Smooth muscle cell (in vitro differentiated cells): Measurements from ENCODE around the gene UQCC2. TPM values are rescaled to one million over a fixed set of nuclear protein-coding genes. Genes with fewer than 3 reads are reported as not detected.

ENCODE experiments used
- DNase-seq: peaks from one replicate; lab custom pipeline; 2025; ENCODE audit not compliant: unreplicated experiment; lab: John Stamatoyannopoulos, UW
- H2AFZ ChIP-seq: fragments of 200-600 bp; sonication (generic); 2 replicates; pipeline ENCODE4 v1.6.0; 2016; ENCODE audit warnings: antibody characterized with exemption, low read depth, mild to moderate bottlenecking
- H3F3A ChIP-seq: fragments of 200-600 bp; sonication (generic); 2 replicates; pipeline ENCODE4 v1.6.0; 2017; ENCODE audit warnings: antibody characterized with exemption, low read depth
- H3K27ac ChIP-seq: fragments of 200-600 bp; sonication (generic); 2 replicates; pipeline ENCODE4 v1.5.1; 2016; ENCODE audit warnings: low read depth, mild to moderate bottlenecking
- H3K27me3 ChIP-seq: fragments of 200-600 bp; sonication (generic); 2 replicates; pipeline ENCODE4 v1.6.1; 2016; ENCODE audit warnings: low read depth, mild to moderate bottlenecking
- H3K36me3 ChIP-seq: fragments of 200-600 bp; sonication (generic); 2 replicates; pipeline ENCODE4 v1.5.1; 2016; ENCODE audit warnings: low read depth
- H3K4me1 ChIP-seq: fragments of 200-600 bp; sonication (generic); 2 replicates; pipeline ENCODE4 v1.5.1; 2016; ENCODE audit warnings: low read depth
- H3K4me2 ChIP-seq: fragments of 200-600 bp; sonication (generic); 2 replicates; pipeline ENCODE4 v1.6.0; 2016; ENCODE audit warnings: mild to moderate bottlenecking
- H3K4me3 ChIP-seq: fragments of 200-600 bp; sonication (generic); 2 replicates; pipeline ENCODE4 v1.5.1; 2016; ENCODE audit warnings: mild to moderate bottlenecking
- H3K79me2 ChIP-seq: fragments of 200-600 bp; sonication (generic); 2 replicates; pipeline ENCODE4 v1.6.0; 2016; ENCODE audit warnings: low read depth, mild to moderate bottlenecking
- H3K9ac ChIP-seq: fragments of 200-600 bp; sonication (generic); 2 replicates; pipeline ENCODE4 v1.6.0; 2016; ENCODE audit warnings: low read depth
- H3K9me3 ChIP-seq: fragments of 200-600 bp; sonication (generic); replicated peaks from 2 replicates; pipeline ENCODE4 v1.5.1; 2016; ENCODE audit warnings: low read depth
- H4K20me1 ChIP-seq: fragments of 200-600 bp; sonication (generic); 2 replicates; pipeline ENCODE4 v1.6.0; 2016; ENCODE audit warnings: low read depth
- CTCF ChIP-seq: fragments of 200-600 bp; sonication (generic); IDR thresholded peaks from 2 replicates; pipeline ENCODE4 v1.5.1; 2017; ENCODE audit warnings: borderline replicate concordance, mild to moderate bottlenecking, antibody characterized with exemption; ENCODE audit not compliant: insufficient read depth, poor library complexity, severe bottlenecking
- WGBS: methylation state at CpG from one replicate; pipeline ENCODE4 v1.1.7; 2016; ENCODE audit warnings: low lambda C conversion rate; 5-methylcytosine and 5-hydroxymethylcytosine counted together
- polyA plus RNA-seq: library from polyadenylated mRNA; unstranded; fragments of >200 nt; fragmentation: Nextera tagmentation; extraction: Ambion mirVana; gene quantifications from 2 replicates; pipeline ENCODE4 v1.2.1, GENCODE V29; 2016
- total RNA-seq: library from RNA; depleted of rRNA; stranded (reverse); fragments of >200 nt; gene quantifications from 2 replicates; pipeline ENCODE4 v1.2.3, GENCODE V29; 2014

UQCC2 gene
- total and polyA plus RNA-seq, 2 experiments from 2014 or later, result 67.3 to 208 TPM

- no peaks in the 10 kb centered on the region for H3K36me3 ChIP-seq
- H2AFZ ChIP-seq, result no peak overlapping the region
- no peak overlapping the region for H3K27ac ChIP-seq
- H3F3A ChIP-seq, result no peaks in the 10 kb centered on the region
- no peak for TF ChIP-seq CTCF
- H4K20me1 ChIP-seq, result peaks cover 3% of the 10 kb centered on the region
- no peak overlapping the region for H3K9ac ChIP-seq
- no peak overlapping the region for H3K4me2 ChIP-seq
- peaks cover 1% of the 10 kb centered on the region for H3K4me1 ChIP-seq
- H3K27me3 ChIP-seq, result no peaks in the 10 kb centered on the region
- H3K9me3 ChIP-seq, result no peaks in the 10 kb centered on the region
- no peak overlapping the region for H3K4me3 ChIP-seq
- 88% methylated on average over 5 of the region's 5 CpGs for WGBS
- DNase-seq, result no peak
- H3K79me2 ChIP-seq, result no peaks in the 10 kb centered on the region
These were observed 28.1 kb upstream of the UQCC2 start for GRCh38 chr6:33739571-33739970.

GRCh38 chr6:33738879-33739278, 27.4 kb upstream of the UQCC2 start:
- no peak for TF ChIP-seq CTCF
- Histone ChIP-seq H3K4me3 (no peak overlapping the region), H3K27ac (no peak overlapping the region), H4K20me1 (no peaks in the 10 kb centered on the region), H3K27me3 (no peaks in the 10 kb centered on the region), H3K9me3 (no peaks in the 10 kb centered on the region), H3K4me1 (no peaks in the 10 kb centered on the region), H3K79me2 (no peaks in the 10 kb centered on the region), H3K36me3 (no peaks in the 10 kb centered on the region), H3F3A (no peaks in the 10 kb centered on the region), H3K4me2 (no peak overlapping the region), H3K9ac (no peak overlapping the region), H2AFZ (no peak overlapping the region)
- no peak for DNase-seq
- 97% methylated on average over 5 of the region's 5 CpGs for WGBS

GRCh38 chr6:33738153-33738552, 26.7 kb upstream of the UQCC2 start:
- no peak overlapping the region for H3K4me3 ChIP-seq
- no peak overlapping the region for H3K4me2 ChIP-seq
- WGBS, result 96% methylated on average over 9 of the region's 9 CpGs
- no peaks in the 10 kb centered on the region for H4K20me1 ChIP-seq
- no peak overlapping the region for H2AFZ ChIP-seq
- TF ChIP-seq CTCF, result no peak
- DNase-seq, result no peak
- no peak overlapping the region for H3K27ac ChIP-seq
- no peak overlapping the region for H3K9ac ChIP-seq
- H3K9me3 ChIP-seq, result no peaks in the 10 kb centered on the region
- H3K4me1 ChIP-seq, result no peaks in the 10 kb centered on the region
- H3F3A ChIP-seq, result no peaks in the 10 kb centered on the region
- no peaks in the 10 kb centered on the region for H3K36me3 ChIP-seq
- H3K27me3 ChIP-seq, result no peaks in the 10 kb centered on the region
- no peaks in the 10 kb centered on the region for H3K79me2 ChIP-seq

GRCh38 chr6:33737267-33738026, 25.9 kb upstream of the UQCC2 start:
- Histone ChIP-seq H3K27ac (no peak overlapping the region), H3F3A (no peaks in the 10 kb centered on the region), H3K4me2 (no peak overlapping the region), H3K4me1 (no peaks in the 10 kb centered on the region), H3K27me3 (no peaks in the 10 kb centered on the region), H3K9me3 (no peaks in the 10 kb centered on the region), H3K36me3 (no peaks in the 10 kb centered on the region), H3K4me3 (no peak overlapping the region), H3K9ac (no peak overlapping the region), H3K79me2 (no peaks in the 10 kb centered on the region), H4K20me1 (no peaks in the 10 kb centered on the region), H2AFZ (no peak overlapping the region)
- DNase-seq, result no peak
- TF ChIP-seq CTCF, result no peak
- WGBS, result 93% methylated on average over 15 of the region's 15 CpGs
